Measurements from ENCODE around the gene SUPV3L1.

DNA sequence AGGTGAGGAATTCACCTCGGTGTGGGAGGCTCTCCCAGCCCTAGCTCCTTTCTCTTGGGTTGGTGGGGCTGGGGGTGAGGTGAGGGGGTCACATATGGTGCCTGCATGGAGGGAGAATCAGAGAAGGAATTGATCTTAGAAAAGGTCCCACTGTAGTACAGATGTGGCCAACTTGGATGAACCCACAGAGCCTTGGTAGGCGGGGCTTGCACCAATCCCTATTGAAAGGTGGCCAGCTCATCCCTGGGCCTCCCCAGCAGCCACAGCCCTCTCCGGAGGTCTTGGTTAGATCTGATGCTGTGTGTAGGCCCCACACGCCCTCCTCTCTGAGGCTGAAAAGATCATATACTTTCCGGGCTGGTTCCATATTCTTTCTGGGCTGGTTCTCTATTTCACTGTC is 59.1 kb downstream of the SUPV3L1 start:
- TF ChIP-seq, protein P1, sequence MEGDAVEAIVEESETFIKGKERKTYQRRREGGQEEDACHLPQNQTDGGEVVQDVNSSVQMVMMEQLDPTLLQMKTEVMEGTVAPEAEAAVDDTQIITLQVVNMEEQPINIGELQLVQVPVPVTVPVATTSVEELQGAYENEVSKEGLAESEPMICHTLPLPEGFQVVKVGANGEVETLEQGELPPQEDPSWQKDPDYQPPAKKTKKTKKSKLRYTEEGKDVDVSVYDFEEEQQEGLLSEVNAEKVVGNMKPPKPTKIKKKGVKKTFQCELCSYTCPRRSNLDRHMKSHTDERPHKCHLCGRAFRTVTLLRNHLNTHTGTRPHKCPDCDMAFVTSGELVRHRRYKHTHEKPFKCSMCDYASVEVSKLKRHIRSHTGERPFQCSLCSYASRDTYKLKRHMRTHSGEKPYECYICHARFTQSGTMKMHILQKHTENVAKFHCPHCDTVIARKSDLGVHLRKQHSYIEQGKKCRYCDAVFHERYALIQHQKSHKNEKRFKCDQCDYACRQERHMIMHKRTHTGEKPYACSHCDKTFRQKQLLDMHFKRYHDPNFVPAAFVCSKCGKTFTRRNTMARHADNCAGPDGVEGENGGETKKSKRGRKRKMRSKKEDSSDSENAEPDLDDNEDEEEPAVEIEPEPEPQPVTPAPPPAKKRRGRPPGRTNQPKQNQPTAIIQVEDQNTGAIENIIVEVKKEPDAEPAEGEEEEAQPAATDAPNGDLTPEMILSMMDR (IDR thresholded peaks at IDR 0.05) = no peak
- TF ChIP-seq POLR2A (IDR thresholded peaks at IDR 0.05) = no peak
